Testis (tissue), 3 donors: Measurements from ENCODE around the gene INSC. TPM values are rescaled to one million over a fixed set of nuclear protein-coding genes. Genes with fewer than 3 reads are reported as not detected.

Experiments used
- DNase-seq: peaks from one replicate; pipeline ENCODE4 v3.0.0-alpha.2; 2019
- H3K27ac ChIP-seq, 2 donors: fragments of 200-600 bp; sonication (generic); one replicate each; pipeline ENCODE4 v1.5.1; 2019
- H3K27me3 ChIP-seq: fragments of 200-600 bp; sonication (generic); one replicate; pipeline ENCODE4 v1.5.1; 2019
- H3K36me3 ChIP-seq: fragments of 200-600 bp; sonication (generic); one replicate; pipeline ENCODE4 v1.5.1; 2017; ENCODE audit warnings: low read depth; ENCODE audit errors: missing control alignments
- H3K4me1 ChIP-seq: fragments of 200-600 bp; sonication (generic); one replicate; pipeline ENCODE4 v1.5.1; 2019
- H3K4me3 ChIP-seq, 2 donors: fragments of 200-600 bp; sonication (generic); one replicate each; pipeline ENCODE4 v1.5.1; 2017 to 2019
- H3K9me3 ChIP-seq: fragments of 200-600 bp; sonication (generic); one replicate; pipeline ENCODE4 v1.5.1; 2017
- POLR2A ChIP-seq: fragments of 450-650 bp; IDR thresholded peaks from one replicate; pipeline ENCODE4 v1.6.1; 2017; ENCODE audit warnings: antibody characterized with exemption, mild to moderate bottlenecking, moderate library complexity
- WGBS, 2 donors: methylation state at CpG; one replicate each; pipeline ENCODE4 v1.1.5; 2018; 5-methylcytosine and 5-hydroxymethylcytosine counted together
- intact Hi-C: fragments of 100-400 bp; cut with DNase I; formaldehyde crosslinking; loops from one replicate; pipeline ENCODE4 v1.15.1; 2023; ENCODE audit warnings: low total_unique reads
- polyA plus RNA-seq: library from polyadenylated mRNA; stranded (reverse); fragments of 350-450 nt; fragmentation: Illumina TruSeq; extraction: RNeasy Lipid Tissue Mini Kit (QIAGEN cat#74804); gene quantifications from one replicate; pipeline ENCODE4 v1.2.3, GENCODE V29; 2014; ENCODE audit warnings: low read depth, low replicate concordance; ENCODE audit not compliant: insufficient read depth
- total RNA-seq, 2 donors: library from RNA; depleted of rRNA; stranded (reverse); fragments of >200 nt; gene quantifications; one replicate each; pipeline ENCODE4 v1.2.3, GENCODE V29; 2016
- TF ChIP-seq, protein P1 (sequence below), 3 experiments: fragments of 450-650 bp in 2 of 3; fragments of 200-600 bp in 1 of 3; sonication (generic) in 1 of 3; IDR thresholded peaks; one replicate each; pipeline ENCODE4 v1.5.1; 2016 to 2019; ENCODE audit warnings: antibody characterized with exemption in 3 of 3, mild to moderate bottlenecking in 2 of 3, moderate library complexity in 1 of 3

The INSC gene
- total and polyA plus RNA-seq, 3 donors from 2014 or later, result 2.2 to 2.5 (median 2.2) TPM

DNA sequence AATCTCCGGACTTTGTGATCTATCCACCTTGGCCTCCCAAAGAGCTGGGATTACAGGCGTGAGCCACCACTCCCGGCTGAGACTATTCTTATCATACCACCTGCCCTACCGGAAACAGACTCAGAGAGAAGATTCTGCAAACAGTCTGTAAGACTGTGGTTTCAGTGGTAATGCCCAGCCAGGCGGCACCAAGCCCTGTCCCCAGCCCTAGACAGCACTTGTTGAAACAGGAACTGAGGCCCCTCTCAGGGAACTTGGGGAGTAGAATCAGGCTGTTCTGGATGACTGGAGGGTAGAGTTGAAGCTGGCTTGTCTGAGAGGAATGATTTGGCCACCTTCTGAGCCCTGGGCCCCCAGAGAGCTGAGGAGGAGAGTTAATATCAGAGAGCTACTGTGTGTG lies 1.3 kb upstream of the INSC start:
- intact Hi-C loops, result no loop called here

DNA sequence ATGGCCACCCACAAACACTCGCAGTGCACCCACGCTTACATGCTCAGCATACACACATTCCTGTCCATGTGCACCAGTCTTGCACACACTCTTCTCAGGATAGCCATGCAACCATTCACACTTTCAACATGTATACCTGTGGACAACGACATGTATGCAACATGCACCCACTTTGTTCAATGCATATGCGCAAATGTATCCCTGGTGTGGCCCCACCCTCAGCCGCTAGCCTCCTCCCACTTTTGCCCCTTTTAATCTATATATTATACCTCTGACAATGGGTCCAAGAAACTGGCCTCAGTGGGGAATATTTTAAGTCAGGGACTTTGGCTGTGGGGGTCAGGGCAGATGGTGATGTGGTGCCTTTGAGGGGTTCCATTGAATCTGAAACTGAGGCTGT lies 963 bp downstream of the INSC start:
- Histone ChIP-seq H3K4me1 (peaks cover 3% of the 10 kb centered on the region), H3K27me3 (no peaks in the 10 kb centered on the region), H3K9me3 (no peaks in the 10 kb centered on the region), H3K36me3 (no peaks in the 10 kb centered on the region), H3K27ac (no peak overlapping the region), H3K4me3 (no peak overlapping the region)
- 88 to 93% methylated on average over 5 of the region's 5 CpGs for WGBS, 2 donors
- TF ChIP-seq, protein P1, sequence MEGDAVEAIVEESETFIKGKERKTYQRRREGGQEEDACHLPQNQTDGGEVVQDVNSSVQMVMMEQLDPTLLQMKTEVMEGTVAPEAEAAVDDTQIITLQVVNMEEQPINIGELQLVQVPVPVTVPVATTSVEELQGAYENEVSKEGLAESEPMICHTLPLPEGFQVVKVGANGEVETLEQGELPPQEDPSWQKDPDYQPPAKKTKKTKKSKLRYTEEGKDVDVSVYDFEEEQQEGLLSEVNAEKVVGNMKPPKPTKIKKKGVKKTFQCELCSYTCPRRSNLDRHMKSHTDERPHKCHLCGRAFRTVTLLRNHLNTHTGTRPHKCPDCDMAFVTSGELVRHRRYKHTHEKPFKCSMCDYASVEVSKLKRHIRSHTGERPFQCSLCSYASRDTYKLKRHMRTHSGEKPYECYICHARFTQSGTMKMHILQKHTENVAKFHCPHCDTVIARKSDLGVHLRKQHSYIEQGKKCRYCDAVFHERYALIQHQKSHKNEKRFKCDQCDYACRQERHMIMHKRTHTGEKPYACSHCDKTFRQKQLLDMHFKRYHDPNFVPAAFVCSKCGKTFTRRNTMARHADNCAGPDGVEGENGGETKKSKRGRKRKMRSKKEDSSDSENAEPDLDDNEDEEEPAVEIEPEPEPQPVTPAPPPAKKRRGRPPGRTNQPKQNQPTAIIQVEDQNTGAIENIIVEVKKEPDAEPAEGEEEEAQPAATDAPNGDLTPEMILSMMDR (IDR thresholded peaks at IDR 0.05), result no peak
- no peak for DNase-seq
- intact Hi-C loops, result no loop called here

More for the DNA sequence above, 1.3 kb upstream of the INSC start:
- no peak for DNase-seq
- Histone ChIP-seq H3K9me3 (no peaks in the 10 kb centered on the region), H3K4me1 (peaks cover 3% of the 10 kb centered on the region), H3K4me3 (no peak overlapping the region), H3K27me3 (no peaks in the 10 kb centered on the region), H3K36me3 (no peaks in the 10 kb centered on the region), H3K27ac (no peak overlapping the region)
- WGBS, 2 donors, result 87 to 88% methylated on average over 4 to 5 of the region's 5 CpGs
- TF ChIP-seq POLR2A, result no peak
- TF ChIP-seq, protein P1 (IDR thresholded peaks at IDR 0.05), result no peak

DNA sequence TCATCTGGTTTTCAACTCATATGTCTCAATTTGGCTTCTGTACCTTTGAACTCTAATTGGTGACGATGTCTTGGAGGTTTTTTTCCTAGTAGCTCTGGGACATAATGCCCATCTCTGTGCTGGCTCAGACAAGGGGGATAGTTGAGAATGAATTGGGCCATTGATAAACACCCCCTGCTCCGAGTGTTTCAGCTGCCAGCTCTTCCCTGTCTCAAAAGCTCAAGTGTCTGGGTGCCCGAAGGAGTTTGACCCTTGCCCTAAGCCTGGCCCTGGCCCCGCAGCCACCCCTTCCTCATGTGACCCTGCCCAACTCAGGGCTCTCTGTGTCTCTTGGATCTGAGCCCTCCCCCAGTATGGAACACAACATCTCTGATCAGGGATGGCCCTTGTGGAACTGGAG lies 3.0 kb downstream of the INSC start:
- WGBS, 2 donors, result 72 to 75% methylated on average over 4 of the region's 4 CpGs
- DNase-seq, result no peak
- H3K27ac ChIP-seq, result no peak overlapping the region
- peaks cover 3% of the 10 kb centered on the region for H3K4me1 ChIP-seq
- H3K4me3 ChIP-seq, result no peak overlapping the region
- H3K36me3 ChIP-seq, result no peaks in the 10 kb centered on the region
- intact Hi-C loops, result no loop called here
- no peaks in the 10 kb centered on the region for H3K27me3 ChIP-seq
- no peaks in the 10 kb centered on the region for H3K9me3 ChIP-seq
- no peak for TF ChIP-seq POLR2A
- TF ChIP-seq, protein P1 (IDR thresholded peaks at IDR 0.05), result no peak

DNA sequence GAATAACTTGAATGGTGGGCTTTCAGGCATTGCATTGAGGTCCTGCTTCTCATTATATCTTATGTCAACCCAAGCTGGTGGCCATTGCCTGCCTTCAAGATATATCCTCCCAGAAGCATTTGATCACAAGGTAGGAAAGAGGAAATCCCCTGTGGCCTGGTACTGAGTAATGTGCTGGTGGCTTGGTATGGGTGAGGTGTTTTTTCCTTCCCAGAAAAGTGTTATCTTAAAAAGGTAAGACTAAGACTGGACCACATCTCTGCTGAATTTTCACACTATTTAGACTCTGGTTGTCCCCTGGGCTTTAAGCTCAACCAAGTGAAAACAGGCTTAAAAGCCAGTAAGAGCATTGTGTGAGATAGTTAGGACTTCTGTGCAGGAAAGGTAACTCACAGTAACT lies 3.7 kb downstream of the INSC start:
- Histone ChIP-seq H3K9me3 (no peaks in the 10 kb centered on the region), H3K27me3 (no peaks in the 10 kb centered on the region), H3K27ac (no peak overlapping the region), H3K36me3 (no peaks in the 10 kb centered on the region), H3K4me3 (no peak overlapping the region), H3K4me1 (peaks cover 3% of the 10 kb centered on the region)
- intact Hi-C loops, result no loop called here
- DNase-seq, result no peak
- no peak for TF ChIP-seq POLR2A
- TF ChIP-seq, protein P1 (IDR thresholded peaks at IDR 0.05), result no peak

DNA sequence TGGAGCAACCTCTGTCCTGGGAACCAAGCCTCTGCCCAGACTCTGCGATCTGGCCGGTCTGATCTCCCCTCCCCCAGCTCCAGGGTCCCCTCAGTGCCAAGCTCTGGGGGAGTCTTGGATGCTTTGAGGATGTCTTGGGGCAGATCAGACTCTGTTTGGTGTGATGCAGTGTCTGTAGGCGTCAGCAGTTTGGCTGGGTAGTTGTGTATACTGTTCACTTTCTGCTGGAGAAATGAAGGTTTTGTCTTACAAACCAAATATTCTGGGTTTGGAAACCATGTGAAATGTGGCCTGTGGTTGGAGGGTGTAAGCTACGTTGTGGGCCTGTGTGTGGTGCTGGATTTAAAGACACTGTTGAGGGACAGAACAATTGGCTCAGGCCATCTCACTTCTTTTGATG lies 4.6 kb downstream of the INSC start:
- TF ChIP-seq, protein P1 (IDR thresholded peaks at IDR 0.05), result no peak
- no peak for TF ChIP-seq POLR2A
- H3K27ac ChIP-seq, result no peak overlapping the region
- 71 to 80% methylated on average over 4 of the region's 4 CpGs for WGBS, 2 donors

More for the DNA sequence above, 4.6 kb downstream of the INSC start:
- Histone ChIP-seq H3K4me1 (peaks cover 3% of the 10 kb centered on the region), H3K9me3 (no peaks in the 10 kb centered on the region), H3K36me3 (no peaks in the 10 kb centered on the region), H3K4me3 (no peak overlapping the region), H3K27me3 (no peaks in the 10 kb centered on the region)
- intact Hi-C loops, result no loop called here
- no peak for DNase-seq
